D721Med (cell line): Measurements from ENCODE around the gene SH2D5.

Experiments
- DNase-seq: peaks from one replicate; pipeline ENCODE4 v3.0.0; 2011; ENCODE audit warnings: low spot score; ENCODE audit not compliant: insufficient read length
- FAIRE-seq: peaks from 2 replicates; lab custom pipeline; 2011; peaks lifted over from hg19 to GRCh38; lab: Jason Lieb, UNC
- CTCF ChIP-seq: IDR thresholded peaks from 2 replicates; pipeline ENCODE4 v1.5.1; 2012; ENCODE audit warnings: mild to moderate bottlenecking, control low read depth; ENCODE audit not compliant: insufficient read depth; ENCODE audit errors: missing control alignments

Gene SH2D5

GRCh38 chr1:20717452-20718342 lies 14.8 kb downstream of the SH2D5 start, which contains the start of gene KIF17:
TSS of gene KIF17 (minus strand) at chr1:20718007. CDS start at chr1:20717706, 301 bp downstream.
- FAIRE-seq (no peak), DNase-seq (peak; percentile 68)
- TF ChIP-seq CTCF: no peak

GRCh38 chr1:20716232-20716631 lies 16.3 kb downstream of the SH2D5 start:
- FAIRE-seq: no peak
- DNase-seq: no peak
- no peak for TF ChIP-seq CTCF

GRCh38 chr1:20715406-20715805 lies 17.1 kb downstream of the SH2D5 start:
- no peak for DNase-seq
- FAIRE-seq: no peak
- TF ChIP-seq CTCF: no peak

- FAIRE-seq (no peak), DNase-seq (no peak)
- no peak for TF ChIP-seq CTCF
Measured at GRCh38 chr1:20713440-20713839, 19.1 kb downstream of the SH2D5 start.

GRCh38 chr1:20712215-20712577 lies 20.3 kb downstream of the SH2D5 start:
- FAIRE-seq (no peak), DNase-seq (no peak)

GRCh38 chr1:20711285-20712214 lies 21.0 kb downstream of the SH2D5 start:
- TF ChIP-seq CTCF: no peak
- FAIRE-seq (no peak), DNase-seq (no peak)

More at GRCh38 chr1:20712215-20712577, 20.3 kb downstream of the SH2D5 start:
- TF ChIP-seq CTCF: no peak
